Breast epithelium (tissue), 3 donors: ENCODE results near the gene ATCAY.

Experiments
- CTCF ChIP-seq, 3 donors: fragments of 450-650 bp; IDR thresholded peaks; one replicate each; pipeline ENCODE4 v1.5.1; 2016 to 2017; ENCODE audit warnings: antibody characterized with exemption in 3 of 3, mild to moderate bottlenecking in 3 of 3, moderate library complexity in 3 of 3
- POLR2A ChIP-seq: fragments of 450-650 bp; IDR thresholded peaks from one replicate; pipeline ENCODE4 v1.6.1; 2016; ENCODE audit warnings: antibody characterized with exemption, mild to moderate bottlenecking, moderate library complexity
- POLR2AphosphoS5 ChIP-seq, 3 donors: sonication (generic); formaldehyde crosslinking; IDR thresholded peaks; one replicate each; pipeline ENCODE4 v1.6.1; 2017; ENCODE audit warnings: antibody characterized with exemption in 3 of 3

- no peak for TF ChIP-seq POLR2A
- TF ChIP-seq CTCF (IDR thresholded peaks at IDR 0.05), result no peak
- TF ChIP-seq POLR2AphosphoS5 (IDR thresholded peaks at IDR 0.05), result no peak
These were observed 11.6 kb upstream of the ATCAY start, which contains the start of gene ZFR2 for GRCh38 chr19:3868770-3869456.
